Measurements from ENCODE around the gene XAGE5. TPM values are rescaled to one million over a fixed set of nuclear protein-coding genes. Genes with fewer than 3 reads are reported as not detected.
A peak's percentile ranks its signal among the peaks of the same experiment; 100 is the strongest.
"Not testable (repeated sequence)": the region's sequence is repeated elsewhere in the genome, so short reads cannot be mapped to it uniquely, and the experiment has no call there.

XAGE5 gene
- polyA plus RNA-seq (2013, experiment 1 of 2): not detected
- polyA plus RNA-seq (2013, experiment 2 of 2): not detected

GRCh38 chrX:52811065-52811625 lies at the start of gene XAGE5:
XAGE5 (plus strand) TSS chrX:52811287; CDS start chrX:52812567, 1,280 bp downstream.
- Histone ChIP-seq H3K79me2 (ENCODE audit: control insufficient read depth, insufficient read depth, low read length) (no peaks in the 10 kb centered on the region), H3K4me3 (ENCODE audit: low read length) (no peak within 1 kb of the TSS), H3K56ac (ENCODE audit: low read length) (no peak within 1 kb of the TSS), H2AK5ac (ENCODE audit: low read length) (no peak within 1 kb of the TSS), H2BK5ac (ENCODE audit: low read length) (no peak within 1 kb of the TSS), H3K79me1 (ENCODE audit: low read length) (no peaks in the 10 kb centered on the region), H3K4me1 (ENCODE audit: control insufficient read depth, low read depth, low read length) (no peaks in the 10 kb centered on the region), H3K9ac (ENCODE audit: low read length) (no peak within 1 kb of the TSS), H3K27me3 (ENCODE audit: insufficient read depth, low read length, poor library complexity) (no peaks in the 10 kb centered on the region), H3K4ac (ENCODE audit: low read depth, low read length) (no peak within 1 kb of the TSS), H4K8ac (ENCODE audit: low read depth, low read length) (no peak within 1 kb of the TSS), H2BK15ac (replicated peaks; ENCODE audit: low read depth) (no peak within 1 kb of the TSS), H4K5ac (ENCODE audit: low read length) (no peak within 1 kb of the TSS), H2BK120ac (ENCODE audit: low read depth, low read length) (no peak within 1 kb of the TSS), H3K27ac (ENCODE audit: low read depth, low read length) (no peak within 1 kb of the TSS), H3K4me2 (ENCODE audit: low read length) (no peak within 1 kb of the TSS), H3K36me3 (ENCODE audit: control insufficient read depth, insufficient read depth, low read length) (no peaks in the 10 kb centered on the region), H3K18ac (ENCODE audit: low read length) (no peak within 1 kb of the TSS), H3K23ac (ENCODE audit: low read length) (no peak within 1 kb of the TSS)
- WGBS (ENCODE audit: extremely low coverage, insufficient coverage, low lambda C conversion rate): no CpG with 5 or more reads among the region's 25 CpGs
- no peak for DNase-seq

- not testable (repeated sequence) for H2AK5ac ChIP-seq (ENCODE audit: low read length); H3K4me1 ChIP-seq (ENCODE audit: control insufficient read depth, low read depth, low read length); H3K9ac ChIP-seq (ENCODE audit: low read length); H3K79me1 ChIP-seq (ENCODE audit: low read length); H4K5ac ChIP-seq (ENCODE audit: low read length); H2BK15ac ChIP-seq (replicated peaks; ENCODE audit: low read depth); H3K79me2 ChIP-seq (ENCODE audit: control insufficient read depth, insufficient read depth, low read length); H3K27ac ChIP-seq (ENCODE audit: low read depth, low read length); H2BK5ac ChIP-seq (ENCODE audit: low read length); H3K56ac ChIP-seq (ENCODE audit: low read length); H3K4me2 ChIP-seq (ENCODE audit: low read length); H3K27me3 ChIP-seq (ENCODE audit: insufficient read depth, low read length, poor library complexity); H3K4ac ChIP-seq (ENCODE audit: low read depth, low read length); DNase-seq; H3K36me3 ChIP-seq (ENCODE audit: control insufficient read depth, insufficient read depth, low read length); H3K23ac ChIP-seq (ENCODE audit: low read length); H2BK120ac ChIP-seq (ENCODE audit: low read depth, low read length); H3K18ac ChIP-seq (ENCODE audit: low read length); H4K8ac ChIP-seq (ENCODE audit: low read depth, low read length); H3K4me3 ChIP-seq (ENCODE audit: low read length)
- WGBS (ENCODE audit: extremely low coverage, insufficient coverage, low lambda C conversion rate): no CpG with 5 or more reads among the region's 5 CpGs
Observed at GRCh38 chrX:52765983-52766382, 45.1 kb upstream of the XAGE5 start.

GRCh38 chrX:52773504-52773903 lies 37.6 kb upstream of the XAGE5 start:
- not testable (repeated sequence) for H3K4me2 ChIP-seq (ENCODE audit: low read length); H3K27ac ChIP-seq (ENCODE audit: low read depth, low read length); H2BK5ac ChIP-seq (ENCODE audit: low read length)

GRCh38 chrX:52797327-52797726 lies 13.8 kb upstream of the XAGE5 start, which contains the start of gene SPANXN5:
SPANXN5 (minus strand) TSS chrX:52797427; CDS start chrX:52797348, 79 bp downstream.
- H2BK120ac ChIP-seq (ENCODE audit: low read depth, low read length); H3K79me2 ChIP-seq (ENCODE audit: control insufficient read depth, insufficient read depth, low read length); H4K8ac ChIP-seq (ENCODE audit: low read depth, low read length); H2BK15ac ChIP-seq (replicated peaks; ENCODE audit: low read depth); H3K4ac ChIP-seq (ENCODE audit: low read depth, low read length); H3K4me1 ChIP-seq (ENCODE audit: control insufficient read depth, low read depth, low read length); H4K5ac ChIP-seq (ENCODE audit: low read length); H3K23ac ChIP-seq (ENCODE audit: low read length); H3K4me3 ChIP-seq (ENCODE audit: low read length); H3K4me2 ChIP-seq (ENCODE audit: low read length); H3K27me3 ChIP-seq (ENCODE audit: insufficient read depth, low read length, poor library complexity); H3K36me3 ChIP-seq (ENCODE audit: control insufficient read depth, insufficient read depth, low read length); H3K27ac ChIP-seq (ENCODE audit: low read depth, low read length); H3K9ac ChIP-seq (ENCODE audit: low read length); H3K79me1 ChIP-seq (ENCODE audit: low read length); H3K18ac ChIP-seq (ENCODE audit: low read length); H2AK5ac ChIP-seq (ENCODE audit: low read length); H3K56ac ChIP-seq (ENCODE audit: low read length); H2BK5ac ChIP-seq (ENCODE audit: low read length): not testable (repeated sequence)
- no CpG with 5 or more reads among the region's 2 CpGs for WGBS (ENCODE audit: extremely low coverage, insufficient coverage, low lambda C conversion rate)
- peak; percentile 0 for DNase-seq

More at GRCh38 chrX:52773504-52773903, 37.6 kb upstream of the XAGE5 start:
- not testable (repeated sequence) for H4K5ac ChIP-seq (ENCODE audit: low read length); H3K18ac ChIP-seq (ENCODE audit: low read length); H3K79me2 ChIP-seq (ENCODE audit: control insufficient read depth, insufficient read depth, low read length); DNase-seq; H3K27me3 ChIP-seq (ENCODE audit: insufficient read depth, low read length, poor library complexity); H3K56ac ChIP-seq (ENCODE audit: low read length); H3K36me3 ChIP-seq (ENCODE audit: control insufficient read depth, insufficient read depth, low read length); H2AK5ac ChIP-seq (ENCODE audit: low read length); H3K4me1 ChIP-seq (ENCODE audit: control insufficient read depth, low read depth, low read length); H3K4me3 ChIP-seq (ENCODE audit: low read length); H3K79me1 ChIP-seq (ENCODE audit: low read length); H4K8ac ChIP-seq (ENCODE audit: low read depth, low read length); H3K4ac ChIP-seq (ENCODE audit: low read depth, low read length); H2BK15ac ChIP-seq (replicated peaks; ENCODE audit: low read depth); H3K9ac ChIP-seq (ENCODE audit: low read length); H3K23ac ChIP-seq (ENCODE audit: low read length); H2BK120ac ChIP-seq (ENCODE audit: low read depth, low read length)
- WGBS (ENCODE audit: extremely low coverage, insufficient coverage, low lambda C conversion rate): no CpG with 5 or more reads among the region's 11 CpGs

GRCh38 chrX:52804876-52805275 lies 6.2 kb upstream of the XAGE5 start:
- not testable (repeated sequence) for H3K79me1 ChIP-seq (ENCODE audit: low read length); H3K4me1 ChIP-seq (ENCODE audit: control insufficient read depth, low read depth, low read length); H3K4ac ChIP-seq (ENCODE audit: low read depth, low read length); H3K27me3 ChIP-seq (ENCODE audit: insufficient read depth, low read length, poor library complexity); H3K4me2 ChIP-seq (ENCODE audit: low read length); H4K5ac ChIP-seq (ENCODE audit: low read length); H3K36me3 ChIP-seq (ENCODE audit: control insufficient read depth, insufficient read depth, low read length); H3K56ac ChIP-seq (ENCODE audit: low read length); H3K23ac ChIP-seq (ENCODE audit: low read length); H2BK5ac ChIP-seq (ENCODE audit: low read length); H2BK15ac ChIP-seq (replicated peaks; ENCODE audit: low read depth); DNase-seq; H3K27ac ChIP-seq (ENCODE audit: low read depth, low read length); H2BK120ac ChIP-seq (ENCODE audit: low read depth, low read length); H4K8ac ChIP-seq (ENCODE audit: low read depth, low read length); H3K4me3 ChIP-seq (ENCODE audit: low read length); H3K79me2 ChIP-seq (ENCODE audit: control insufficient read depth, insufficient read depth, low read length); H3K18ac ChIP-seq (ENCODE audit: low read length); H3K9ac ChIP-seq (ENCODE audit: low read length); H2AK5ac ChIP-seq (ENCODE audit: low read length)
- WGBS (ENCODE audit: extremely low coverage, insufficient coverage, low lambda C conversion rate): no CpG with 5 or more reads among the region's 2 CpGs

- Histone ChIP-seq H4K5ac (ENCODE audit: low read length) (no peak overlapping the region), H2AK5ac (ENCODE audit: low read length) (no peak overlapping the region), H3K18ac (ENCODE audit: low read length) (no peak overlapping the region), H3K23ac (ENCODE audit: low read length) (no peak overlapping the region), H4K8ac (ENCODE audit: low read depth, low read length) (no peak overlapping the region), H3K9ac (ENCODE audit: low read length) (no peak overlapping the region), H3K79me2 (ENCODE audit: control insufficient read depth, insufficient read depth, low read length) (no peaks in the 10 kb centered on the region), H3K56ac (ENCODE audit: low read length) (no peak overlapping the region), H3K27ac (ENCODE audit: low read depth, low read length) (no peak overlapping the region), H3K4me3 (ENCODE audit: low read length) (no peak overlapping the region), H3K36me3 (ENCODE audit: control insufficient read depth, insufficient read depth, low read length) (no peaks in the 10 kb centered on the region), H3K4me2 (ENCODE audit: low read length) (no peak overlapping the region), H2BK5ac (ENCODE audit: low read length) (no peak overlapping the region), H2BK120ac (ENCODE audit: low read depth, low read length) (no peak overlapping the region), H3K4me1 (ENCODE audit: control insufficient read depth, low read depth, low read length) (no peaks in the 10 kb centered on the region), H3K79me1 (ENCODE audit: low read length) (no peaks in the 10 kb centered on the region), H3K4ac (ENCODE audit: low read depth, low read length) (no peak overlapping the region), H3K27me3 (ENCODE audit: insufficient read depth, low read length, poor library complexity) (no peaks in the 10 kb centered on the region), H2BK15ac (replicated peaks; ENCODE audit: low read depth) (no peak overlapping the region)
- WGBS (ENCODE audit: extremely low coverage, insufficient coverage, low lambda C conversion rate): no CpG with 5 or more reads among the region's 4 CpGs
- DNase-seq: no peak
Observed at GRCh38 chrX:52819788-52820187, 8.7 kb downstream of the XAGE5 start.

Measured in mesendoderm (in vitro differentiated cells).